NT2/D1 (cell line): ENCODE data around the gene HMGN1.

ENCODE experiments used
- SUZ12 ChIP-seq: IDR thresholded peaks from 2 replicates; pipeline ENCODE4 v1.6.1; 2011; ENCODE audit not compliant: insufficient read length, insufficient read depth; ENCODE audit errors: extremely low read depth
- YY1 ChIP-seq: IDR thresholded peaks from 2 replicates; pipeline ENCODE4 v1.6.1; 2011; ENCODE audit not compliant: insufficient read length, insufficient read depth
- ZNF274 ChIP-seq: IDR thresholded peaks from 2 replicates; pipeline ENCODE4 v1.6.1; 2011; ENCODE audit warnings: mild to moderate bottlenecking, low read depth, low read length

DNA sequence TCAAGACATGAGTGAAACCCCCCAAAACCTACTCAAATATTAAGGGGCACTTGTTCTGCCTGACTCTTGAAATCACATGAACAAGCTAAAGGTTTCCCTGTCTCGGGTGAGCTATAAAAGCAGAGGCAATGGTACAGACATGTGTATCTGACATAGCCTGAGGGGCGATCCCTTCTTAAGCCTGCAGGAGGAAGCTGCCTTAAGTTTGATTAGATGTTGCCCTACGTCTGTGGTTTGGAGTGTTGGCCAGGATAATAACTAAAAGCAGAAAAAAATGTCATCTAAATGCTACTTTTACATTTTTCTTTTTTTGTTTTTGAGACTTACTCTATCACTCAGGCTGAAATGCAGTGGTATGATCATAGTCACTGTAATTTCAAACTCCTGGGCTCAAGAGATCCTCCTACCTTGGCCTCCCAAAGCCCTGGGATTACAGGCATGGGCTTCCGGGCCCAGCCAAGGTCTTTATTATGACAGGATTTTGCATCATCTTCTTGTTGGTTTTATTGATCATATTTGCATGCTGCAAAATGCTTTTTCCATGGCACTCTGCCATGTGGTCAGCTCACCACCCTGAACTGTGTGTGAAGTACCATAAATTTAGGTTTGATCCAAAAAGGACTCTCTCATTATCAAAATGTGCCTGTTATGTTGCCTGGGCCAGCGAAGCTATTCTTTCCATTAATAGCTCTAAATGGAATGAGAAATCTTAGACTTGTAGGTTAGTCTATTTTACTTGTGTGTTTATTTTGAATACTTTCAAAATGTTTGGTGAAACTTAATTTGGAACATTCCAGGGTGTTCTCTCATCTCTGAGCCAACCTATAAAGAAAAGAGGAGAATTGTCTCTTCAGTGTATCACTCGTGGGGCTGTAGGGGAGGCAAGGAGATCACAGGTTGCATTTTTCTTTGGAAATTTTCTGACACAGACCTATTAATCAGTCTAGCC lies 15.0 kb upstream of the HMGN1 start:
- TF ChIP-seq ZNF274 (no peak), SUZ12 (no peak), YY1 (no peak)
